H1 (cell line): Measurements from ENCODE around the gene REG3G. TPM values are rescaled to one million over a fixed set of nuclear protein-coding genes. Genes with fewer than 3 reads are reported as not detected.

Experiments used
- BRCA1 ChIP-seq: IDR thresholded peaks from 2 replicates; pipeline ENCODE4 v1.6.1; 2012; ENCODE audit warnings: low read depth, low read length, improper control_type of control experiment
- EGR1 ChIP-seq: IDR thresholded peaks from 2 replicates; pipeline ENCODE4 v1.6.1; 2011; ENCODE audit warnings: low read depth, low read length, borderline replicate concordance
- HDAC2 ChIP-seq, 2 experiments: fragments of 300-600 bp in 1 of 2; sonication (generic) in 1 of 2; IDR thresholded peaks; 2 replicates each; pipeline ENCODE4 v1.6.1; 2011 to 2012; ENCODE audit warnings: low read depth in 2 of 2, low read length in 2 of 2, mild to moderate bottlenecking in 2 of 2, moderate library complexity in 2 of 2, borderline replicate concordance in 1 of 2, inconsistent platforms in 1 of 2
- POLR2A ChIP-seq, 2 experiments: IDR thresholded peaks; 1 replicate in 1 of 2; 2 replicates in 1 of 2; pipeline ENCODE4 v1.6.1; 2011; ENCODE audit warnings: low read depth in 2 of 2, low read length in 2 of 2, mild to moderate bottlenecking in 2 of 2; ENCODE audit errors: control extremely low read depth in 1 of 2
- SP2 ChIP-seq: IDR thresholded peaks from 2 replicates; pipeline ENCODE4 v1.6.1; 2012; ENCODE audit warnings: mild to moderate bottlenecking, low read length, inconsistent platforms
- SP4 ChIP-seq: IDR thresholded peaks from 2 replicates; pipeline ENCODE4 v1.6.1; 2012; ENCODE audit warnings: low read length, inconsistent platforms
- TAF7 ChIP-seq: optimal IDR thresholded peaks from 2 replicates; pipeline ENCODE3; 2011; ENCODE audit warnings: low read depth, mild to moderate bottlenecking, inconsistent platforms, low read length, moderate library complexity, borderline replicate concordance
- polyA plus RNA-seq, 7 experiments: library from polyadenylated mRNA; depleted of rRNA in 3 of 7; stranded (reverse) in 5 of 7; unstranded in 2 of 7; fragments of >200 nt in 5 of 7; fragments of 200-250 nt in 2 of 7; gene quantifications; 1 replicate in 5 of 7; 2 replicates in 1 of 7; 4 replicates in 1 of 7; pipeline versions ENCODE4 v1.2.1 to v1.2.3, GENCODE V29; 2011 to 2013; ENCODE audit warnings: missing spikeins in 2 of 7, mixed read lengths in 2 of 7
- total RNA-seq: library from RNA; stranded (reverse); fragmentation: NEBNext Ultra II Directional; extraction: Animal tissue kit (Norgen Biotek cat#: 25700); gene quantifications from 2 replicates; pipeline ENCODE4 v1.2.1, GENCODE V29; 2021
- TF ChIP-seq, protein P1 (sequence below): fragments of 300-600 bp; sonication (generic); IDR thresholded peaks from 2 replicates; pipeline ENCODE4 v1.7.1; 2012; ENCODE audit warnings: low read length, moderate library complexity, mild to moderate bottlenecking, inconsistent platforms; ENCODE audit not compliant: insufficient replicate concordance

Gene REG3G
- total and polyA plus RNA-seq, 2 of the 8 experiments (the other 6 are each of a cell fraction or from before 2014, with no cell fraction given) = not detected

DNA sequence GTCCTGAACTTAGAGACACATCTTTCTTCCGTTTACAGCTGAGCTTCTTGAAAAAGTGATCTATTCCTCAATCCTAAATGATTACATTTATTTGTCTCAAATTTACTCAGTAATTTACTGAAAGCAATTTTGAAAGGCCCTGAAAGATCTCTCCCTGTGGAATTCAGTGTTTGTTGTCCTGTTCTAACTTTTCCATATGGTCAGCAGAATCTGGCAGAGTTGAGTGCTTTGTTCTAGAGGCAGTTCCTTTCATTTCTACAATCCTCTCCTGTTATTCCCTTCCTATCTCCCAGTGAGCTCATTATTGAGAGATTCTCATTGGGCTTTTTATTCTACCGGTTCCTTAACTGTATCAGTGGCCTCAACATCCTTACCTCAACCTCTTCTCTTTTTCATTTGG, 36.5 kb upstream of the REG3G start (continued):
- TF ChIP-seq, protein P1, sequence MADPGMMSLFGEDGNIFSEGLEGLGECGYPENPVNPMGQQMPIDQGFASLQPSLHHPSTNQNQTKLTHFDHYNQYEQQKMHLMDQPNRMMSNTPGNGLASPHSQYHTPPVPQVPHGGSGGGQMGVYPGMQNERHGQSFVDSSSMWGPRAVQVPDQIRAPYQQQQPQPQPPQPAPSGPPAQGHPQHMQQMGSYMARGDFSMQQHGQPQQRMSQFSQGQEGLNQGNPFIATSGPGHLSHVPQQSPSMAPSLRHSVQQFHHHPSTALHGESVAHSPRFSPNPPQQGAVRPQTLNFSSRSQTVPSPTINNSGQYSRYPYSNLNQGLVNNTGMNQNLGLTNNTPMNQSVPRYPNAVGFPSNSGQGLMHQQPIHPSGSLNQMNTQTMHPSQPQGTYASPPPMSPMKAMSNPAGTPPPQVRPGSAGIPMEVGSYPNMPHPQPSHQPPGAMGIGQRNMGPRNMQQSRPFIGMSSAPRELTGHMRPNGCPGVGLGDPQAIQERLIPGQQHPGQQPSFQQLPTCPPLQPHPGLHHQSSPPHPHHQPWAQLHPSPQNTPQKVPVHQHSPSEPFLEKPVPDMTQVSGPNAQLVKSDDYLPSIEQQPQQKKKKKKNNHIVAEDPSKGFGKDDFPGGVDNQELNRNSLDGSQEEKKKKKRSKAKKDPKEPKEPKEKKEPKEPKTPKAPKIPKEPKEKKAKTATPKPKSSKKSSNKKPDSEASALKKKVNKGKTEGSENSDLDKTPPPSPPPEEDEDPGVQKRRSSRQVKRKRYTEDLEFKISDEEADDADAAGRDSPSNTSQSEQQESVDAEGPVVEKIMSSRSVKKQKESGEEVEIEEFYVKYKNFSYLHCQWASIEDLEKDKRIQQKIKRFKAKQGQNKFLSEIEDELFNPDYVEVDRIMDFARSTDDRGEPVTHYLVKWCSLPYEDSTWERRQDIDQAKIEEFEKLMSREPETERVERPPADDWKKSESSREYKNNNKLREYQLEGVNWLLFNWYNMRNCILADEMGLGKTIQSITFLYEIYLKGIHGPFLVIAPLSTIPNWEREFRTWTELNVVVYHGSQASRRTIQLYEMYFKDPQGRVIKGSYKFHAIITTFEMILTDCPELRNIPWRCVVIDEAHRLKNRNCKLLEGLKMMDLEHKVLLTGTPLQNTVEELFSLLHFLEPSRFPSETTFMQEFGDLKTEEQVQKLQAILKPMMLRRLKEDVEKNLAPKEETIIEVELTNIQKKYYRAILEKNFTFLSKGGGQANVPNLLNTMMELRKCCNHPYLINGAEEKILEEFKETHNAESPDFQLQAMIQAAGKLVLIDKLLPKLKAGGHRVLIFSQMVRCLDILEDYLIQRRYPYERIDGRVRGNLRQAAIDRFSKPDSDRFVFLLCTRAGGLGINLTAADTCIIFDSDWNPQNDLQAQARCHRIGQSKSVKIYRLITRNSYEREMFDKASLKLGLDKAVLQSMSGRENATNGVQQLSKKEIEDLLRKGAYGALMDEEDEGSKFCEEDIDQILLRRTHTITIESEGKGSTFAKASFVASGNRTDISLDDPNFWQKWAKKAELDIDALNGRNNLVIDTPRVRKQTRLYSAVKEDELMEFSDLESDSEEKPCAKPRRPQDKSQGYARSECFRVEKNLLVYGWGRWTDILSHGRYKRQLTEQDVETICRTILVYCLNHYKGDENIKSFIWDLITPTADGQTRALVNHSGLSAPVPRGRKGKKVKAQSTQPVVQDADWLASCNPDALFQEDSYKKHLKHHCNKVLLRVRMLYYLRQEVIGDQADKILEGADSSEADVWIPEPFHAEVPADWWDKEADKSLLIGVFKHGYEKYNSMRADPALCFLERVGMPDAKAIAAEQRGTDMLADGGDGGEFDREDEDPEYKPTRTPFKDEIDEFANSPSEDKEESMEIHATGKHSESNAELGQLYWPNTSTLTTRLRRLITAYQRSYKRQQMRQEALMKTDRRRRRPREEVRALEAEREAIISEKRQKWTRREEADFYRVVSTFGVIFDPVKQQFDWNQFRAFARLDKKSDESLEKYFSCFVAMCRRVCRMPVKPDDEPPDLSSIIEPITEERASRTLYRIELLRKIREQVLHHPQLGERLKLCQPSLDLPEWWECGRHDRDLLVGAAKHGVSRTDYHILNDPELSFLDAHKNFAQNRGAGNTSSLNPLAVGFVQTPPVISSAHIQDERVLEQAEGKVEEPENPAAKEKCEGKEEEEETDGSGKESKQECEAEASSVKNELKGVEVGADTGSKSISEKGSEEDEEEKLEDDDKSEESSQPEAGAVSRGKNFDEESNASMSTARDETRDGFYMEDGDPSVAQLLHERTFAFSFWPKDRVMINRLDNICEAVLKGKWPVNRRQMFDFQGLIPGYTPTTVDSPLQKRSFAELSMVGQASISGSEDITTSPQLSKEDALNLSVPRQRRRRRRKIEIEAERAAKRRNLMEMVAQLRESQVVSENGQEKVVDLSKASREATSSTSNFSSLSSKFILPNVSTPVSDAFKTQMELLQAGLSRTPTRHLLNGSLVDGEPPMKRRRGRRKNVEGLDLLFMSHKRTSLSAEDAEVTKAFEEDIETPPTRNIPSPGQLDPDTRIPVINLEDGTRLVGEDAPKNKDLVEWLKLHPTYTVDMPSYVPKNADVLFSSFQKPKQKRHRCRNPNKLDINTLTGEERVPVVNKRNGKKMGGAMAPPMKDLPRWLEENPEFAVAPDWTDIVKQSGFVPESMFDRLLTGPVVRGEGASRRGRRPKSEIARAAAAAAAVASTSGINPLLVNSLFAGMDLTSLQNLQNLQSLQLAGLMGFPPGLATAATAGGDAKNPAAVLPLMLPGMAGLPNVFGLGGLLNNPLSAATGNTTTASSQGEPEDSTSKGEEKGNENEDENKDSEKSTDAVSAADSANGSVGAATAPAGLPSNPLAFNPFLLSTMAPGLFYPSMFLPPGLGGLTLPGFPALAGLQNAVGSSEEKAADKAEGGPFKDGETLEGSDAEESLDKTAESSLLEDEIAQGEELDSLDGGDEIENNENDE = no peak
- no peak for TF ChIP-seq POLR2A (IDR thresholded peaks at IDR 0.05; ENCODE audit: control extremely low read depth in 1 of 2, low read depth in 2 of 2, low read length in 2 of 2)
- TF ChIP-seq HDAC2 (IDR thresholded peaks at IDR 0.05; ENCODE audit: borderline replicate concordance in 1 of 2, low read depth in 2 of 2, low read length in 2 of 2) = no peak
- TF ChIP-seq BRCA1 = no peak
- no peak for TF ChIP-seq SP2
- no peak for TF ChIP-seq SP4
- TF ChIP-seq TAF7 = no peak
- TF ChIP-seq EGR1 = no peak
